A549 (cell line): Measurements from ENCODE around the gene SPTBN5. TPM values are rescaled to one million over a fixed set of nuclear protein-coding genes. Genes with fewer than 3 reads are reported as not detected.

Experiments
- ATAC-seq, 2 experiments: fragments of 200-7000 bp in 1 of 2; fragments of >200 bp in 1 of 2; cut with Nextera tagmentation in 1 of 2; cut with Tn5 transposase in 1 of 2; 3 replicates each; pipeline versions ENCODE4 v1.8.0 to v1.9.1; 2018 to 2020; ENCODE audit warnings: mild to moderate bottlenecking in 1 of 2, moderate library complexity in 1 of 2
- CTCF ChIA-PET: fragments of 300-600 bp; sonication (Branson Sonifier 250); formaldehyde crosslinking; extraction: SDS; loops from one replicate; lab custom pipeline; 2021; ENCODE audit warnings: antibody characterized with exemption, inconsistent platforms; lab: Yijun Ruan, JAX
- POLR2A ChIA-PET: fragments of 350-600 bp; formaldehyde crosslinking; extraction: SDS; loops from one replicate; lab custom pipeline; 2021; ENCODE audit warnings: antibody characterized with exemption, inconsistent platforms; lab: Yijun Ruan, JAX
- DNase-seq, 2 experiments: peaks; one replicate each; pipeline versions ENCODE4 v3.0.0 to v3.0.0-alpha.2; 2011 to 2016; ENCODE audit warnings: low read depth in 1 of 2, low spot score in 1 of 2
- FAIRE-seq: peaks from 2 replicates; lab custom pipeline; 2011; peaks lifted over from hg19 to GRCh38; lab: Jason Lieb, UNC
- H3K27ac ChIP-seq, 2 experiments: fragments of >200 bp; sonication (Bioruptor Twin); formaldehyde crosslinking; 3 replicates each; pipeline ENCODE4 v1.5.1; 2016 to 2017
- H3K4me1 ChIP-seq: fragments of >200 bp; sonication (Bioruptor Twin); formaldehyde crosslinking; 3 replicates; pipeline ENCODE4 v1.6.1; 2016
- H3K4me2 ChIP-seq: fragments of >200 bp; sonication (Bioruptor Twin); formaldehyde crosslinking; 3 replicates; pipeline ENCODE4 v1.6.1; 2016
- H3K4me3 ChIP-seq: fragments of >200 bp; sonication (Bioruptor Twin); formaldehyde crosslinking; 3 replicates; pipeline ENCODE4 v1.5.1; 2016
- H3K9me3 ChIP-seq: fragments of >200 bp; sonication (Bioruptor Twin); formaldehyde crosslinking; 3 replicates; pipeline ENCODE4 v1.6.1; 2016
- CBX2 ChIP-seq: fragments of 200-600 bp; sonication (generic); IDR thresholded peaks from 2 replicates; pipeline ENCODE4 v1.6.1; 2016; ENCODE audit warnings: low read depth, mild to moderate bottlenecking, borderline replicate concordance
- CEBPB ChIP-seq, 2 experiments: fragments of >200 bp in 1 of 2; sonication (Bioruptor Twin) in 1 of 2; formaldehyde crosslinking in 1 of 2; IDR thresholded peaks; 2 replicates each; pipeline ENCODE4 v1.6.1; 2012 to 2016
- CHD2 ChIP-seq: fragments of 150-350 bp; IDR thresholded peaks from 2 replicates; pipeline ENCODE4 v1.6.1; 2014; ENCODE audit warnings: low read length; ENCODE audit not compliant: partially characterized antibody
- CHD4 ChIP-seq: fragments of 200-600 bp; sonication (generic); IDR thresholded peaks from 2 replicates; pipeline ENCODE4 v1.6.1; 2016; ENCODE audit warnings: antibody characterized with exemption, mild to moderate bottlenecking, borderline replicate concordance
- FOSB ChIP-seq: fragments of 250-450 bp; sonication (Bioruptor Pico); IDR thresholded peaks from 2 replicates; pipeline ENCODE4 v1.5.0; 2020; ENCODE audit warnings: mild to moderate bottlenecking, moderate library complexity
- FOSL2 ChIP-seq, 2 experiments: fragments of 450-650 bp in 1 of 2; fragments of >200 bp in 1 of 2; sonication (Bioruptor Twin) in 1 of 2; formaldehyde crosslinking; IDR thresholded peaks; 2 replicates each; pipeline versions ENCODE4 v1.5.0 to v1.6.1; 2016 to 2020; ENCODE audit warnings: mild to moderate bottlenecking in 1 of 2, moderate library complexity in 1 of 2
- GATA3 ChIP-seq: IDR thresholded peaks from 2 replicates; pipeline ENCODE4 v1.6.1; 2012; ENCODE audit warnings: borderline replicate concordance
- HEYL ChIP-seq: fragments of 250-450 bp; sonication (Bioruptor Pico); IDR thresholded peaks from 2 replicates; pipeline ENCODE4 v1.8.0; 2021; ENCODE audit warnings: mild to moderate bottlenecking, moderate library complexity
- KDM5A ChIP-seq: fragments of 200-600 bp; sonication (generic); IDR thresholded peaks from 2 replicates; pipeline ENCODE4 v1.6.1; 2016; ENCODE audit warnings: antibody characterized with exemption, mild to moderate bottlenecking
- MAFK ChIP-seq: fragments of 450-650 bp; IDR thresholded peaks from 2 replicates; pipeline ENCODE4 v1.6.1; 2014; ENCODE audit not compliant: partially characterized antibody
- MAZ ChIP-seq: fragments of 150-350 bp; IDR thresholded peaks from 2 replicates; pipeline ENCODE4 v1.6.1; 2014; ENCODE audit warnings: antibody characterized with exemption, low read depth, low read length, borderline replicate concordance
- NPAS2 ChIP-seq: fragments of 250-450 bp; sonication (Bioruptor Pico); IDR thresholded peaks from 2 replicates; pipeline ENCODE4 v1.8.0; 2022; ENCODE audit warnings: mild to moderate bottlenecking, moderate library complexity, borderline replicate concordance
- PHF8 ChIP-seq: fragments of 200-600 bp; sonication (generic); IDR thresholded peaks from 2 replicates; pipeline ENCODE4 v1.6.1; 2016; ENCODE audit warnings: low read depth, mild to moderate bottlenecking, antibody characterized with exemption, moderate library complexity, borderline replicate concordance
- RARB ChIP-seq: fragments of 250-450 bp; sonication (Bioruptor Pico); IDR thresholded peaks from 2 replicates; pipeline ENCODE4 v1.8.0; 2021; ENCODE audit warnings: mild to moderate bottlenecking, moderate library complexity
- RNF2 ChIP-seq: fragments of 200-600 bp; sonication (generic); IDR thresholded peaks from 2 replicates; pipeline ENCODE4 v1.6.1; 2016; ENCODE audit warnings: low read depth, mild to moderate bottlenecking, antibody characterized with exemption, moderate library complexity, borderline replicate concordance
- TP53 ChIP-seq: fragments of 250-450 bp; sonication (Bioruptor Pico); IDR thresholded peaks from 2 replicates; pipeline ENCODE4 v1.5.0; 2021; ENCODE audit warnings: mild to moderate bottlenecking, moderate library complexity
- ZFP36 ChIP-seq: fragments of 450-650 bp; IDR thresholded peaks from 2 replicates; pipeline ENCODE4 v1.6.1; 2014; ENCODE audit warnings: borderline replicate concordance; ENCODE audit not compliant: partially characterized antibody
- WGBS: methylation state at CpG from one replicate; pipeline ENCODE4 v1.1.6; 2017; ENCODE audit errors: missing lambda C conversion rate; 5-methylcytosine and 5-hydroxymethylcytosine counted together
- polyA plus RNA-seq, 4 experiments: library from polyadenylated mRNA; depleted of rRNA in 3 of 4; stranded (reverse); fragments of >200 nt; fragmentation: RNase III in 1 of 4; extraction: RNeasy Plus Mini Kit Qiagen cat#74134 plus additional on column Dnase treatment in 1 of 4; gene quantifications; 2 replicates in 3 of 4; 3 replicates in 1 of 4; pipeline ENCODE4 v1.2.3, GENCODE V29; 2011 to 2017
- TF ChIP-seq, protein P1 (sequence below): fragments of >200 bp; sonication (Bioruptor Twin); formaldehyde crosslinking; IDR thresholded peaks from 3 replicates; pipeline ENCODE4 v1.6.1; 2016
- TF ChIP-seq, protein P2 (sequence below): IDR thresholded peaks from 2 replicates; pipeline ENCODE4 v1.6.1; 2012; ENCODE audit warnings: low read depth, borderline replicate concordance
- TF ChIP-seq, protein P3 (sequence below): fragments of 150-350 bp; IDR thresholded peaks from 2 replicates; pipeline ENCODE4 v1.6.1; 2014; ENCODE audit warnings: low read depth, mild to moderate bottlenecking, low read length

Gene SPTBN5
- polyA plus RNA-seq, 2 of the 4 experiments (the other 2 are of a cell fraction), result 0.05 to 0.17 TPM

DNA sequence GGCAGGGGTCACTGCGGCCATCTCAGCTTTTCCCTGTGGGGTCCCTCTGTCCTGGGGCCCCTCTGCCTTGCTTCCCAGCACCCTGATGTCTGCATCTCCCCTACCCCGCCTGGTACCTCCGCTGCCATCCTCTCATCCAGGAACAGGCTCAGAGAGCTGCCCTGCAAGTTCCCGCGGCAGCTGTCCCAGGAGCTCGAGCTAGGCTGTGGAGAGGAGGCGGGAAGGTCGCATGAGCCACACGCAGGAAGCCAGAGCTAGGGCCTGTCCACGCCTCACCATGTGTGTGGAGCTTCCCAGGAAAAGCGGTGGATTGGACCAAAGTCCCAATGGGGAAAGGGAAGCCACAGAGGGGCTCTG is 42.7 kb downstream of the SPTBN5 start (continued):
- TF ChIP-seq, protein P1, sequence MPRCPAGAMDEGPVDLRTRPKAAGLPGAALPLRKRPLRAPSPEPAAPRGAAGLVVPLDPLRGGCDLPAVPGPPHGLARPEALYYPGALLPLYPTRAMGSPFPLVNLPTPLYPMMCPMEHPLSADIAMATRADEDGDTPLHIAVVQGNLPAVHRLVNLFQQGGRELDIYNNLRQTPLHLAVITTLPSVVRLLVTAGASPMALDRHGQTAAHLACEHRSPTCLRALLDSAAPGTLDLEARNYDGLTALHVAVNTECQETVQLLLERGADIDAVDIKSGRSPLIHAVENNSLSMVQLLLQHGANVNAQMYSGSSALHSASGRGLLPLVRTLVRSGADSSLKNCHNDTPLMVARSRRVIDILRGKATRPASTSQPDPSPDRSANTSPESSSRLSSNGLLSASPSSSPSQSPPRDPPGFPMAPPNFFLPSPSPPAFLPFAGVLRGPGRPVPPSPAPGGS, result no peak
- TF ChIP-seq GATA3, result no peak
- no peak for TF ChIP-seq KDM5A
- TF ChIP-seq FOSB (CRISPR knock-in tag), result no peak
- TF ChIP-seq, protein P2, sequence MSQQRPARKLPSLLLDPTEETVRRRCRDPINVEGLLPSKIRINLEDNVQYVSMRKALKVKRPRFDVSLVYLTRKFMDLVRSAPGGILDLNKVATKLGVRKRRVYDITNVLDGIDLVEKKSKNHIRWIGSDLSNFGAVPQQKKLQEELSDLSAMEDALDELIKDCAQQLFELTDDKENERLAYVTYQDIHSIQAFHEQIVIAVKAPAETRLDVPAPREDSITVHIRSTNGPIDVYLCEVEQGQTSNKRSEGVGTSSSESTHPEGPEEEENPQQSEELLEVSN, result no peak
- TF ChIP-seq NPAS2 (CRISPR knock-in tag), result no peak

DNA sequence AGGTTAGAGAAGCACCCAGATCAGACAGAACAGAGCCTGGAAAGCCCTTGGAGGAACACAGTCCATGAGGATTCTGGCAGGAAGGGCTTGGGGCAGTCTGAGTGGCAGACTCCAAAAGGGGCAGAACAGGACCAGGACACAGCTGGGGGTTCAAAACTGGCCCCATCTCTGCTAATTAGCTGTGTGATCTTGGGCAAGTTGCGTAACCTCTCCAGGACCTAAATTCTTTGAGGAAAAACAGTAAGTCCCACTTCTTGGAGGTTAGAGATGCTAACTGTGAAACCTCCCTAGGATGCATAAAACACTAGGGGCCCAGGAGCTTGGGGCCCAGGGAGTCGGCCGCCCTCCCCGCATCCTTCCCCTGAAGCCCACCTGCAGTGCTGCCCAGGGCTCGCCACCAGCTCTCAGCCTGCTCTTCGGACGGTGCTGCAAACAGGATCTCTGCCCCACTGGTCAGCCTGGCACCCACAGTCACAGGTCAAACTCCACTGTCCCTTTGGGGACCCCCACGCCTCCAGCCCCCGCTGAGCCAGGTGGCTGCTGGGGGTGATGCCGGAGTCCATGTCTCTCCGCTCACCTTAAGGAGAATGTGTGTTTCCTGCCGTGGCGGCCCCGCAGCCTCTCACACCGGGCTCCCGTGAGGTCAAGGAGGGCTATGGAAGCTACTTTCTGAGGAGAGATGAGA is 43.2 kb downstream of the SPTBN5 start:
- TF ChIP-seq CEBPB (IDR thresholded peaks at IDR 0.05), result peak in 1 of 2 experiments; percentile 63; a peak in 2 of 4 replicates
- no peak for TF ChIP-seq TP53 (CRISPR knock-in tag)
- ATAC-seq (no peak), DNase-seq (no peak), FAIRE-seq (no peak)
- 96% methylated on average over 7 of the region's 16 CpGs for WGBS
- no peak overlapping the region for H3K4me3 ChIP-seq
- no peak overlapping the region for H3K27ac ChIP-seq
- no peaks in the 10 kb centered on the region for H3K4me1 ChIP-seq
- H3K9me3 ChIP-seq, result no peaks in the 10 kb centered on the region
- ChIA-PET POLR2A (no interaction called here), CTCF (interaction anchor here (0.5 to 1.7 kb wide), 4 partner anchors 15 to 608 kb away, joined by 3 to 5 read pairs (median 4); no protein-coding TSS in a partner anchor)
- H3K4me2 ChIP-seq, result no peak overlapping the region

DNA sequence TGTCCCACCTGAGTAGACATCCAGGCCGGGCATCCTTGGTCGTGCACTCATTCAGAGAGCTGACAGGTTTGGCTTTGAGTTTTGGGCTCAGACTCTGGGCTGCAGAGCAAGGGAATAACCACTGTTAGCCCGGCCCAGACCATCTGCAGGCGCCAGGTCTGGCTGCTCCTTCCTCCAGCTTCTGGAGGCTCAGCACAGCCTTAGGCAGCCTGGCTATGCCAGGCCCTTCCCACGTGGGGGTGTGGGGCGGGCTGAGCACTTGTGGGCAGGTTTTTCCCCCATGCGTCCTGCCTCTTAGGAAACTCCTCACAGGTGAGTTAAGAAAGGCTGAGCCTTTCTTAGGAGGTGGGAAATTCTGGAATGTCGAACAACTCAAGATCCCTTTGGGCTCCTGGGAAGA is 44.0 kb downstream of the SPTBN5 start:
- 54% methylated on average over 4 of the region's 8 CpGs for WGBS
- Histone ChIP-seq H3K4me1 (no peaks in the 10 kb centered on the region), H3K4me2 (no peak overlapping the region), H3K27ac (no peak overlapping the region), H3K9me3 (no peaks in the 10 kb centered on the region), H3K4me3 (no peak overlapping the region)
- ChIA-PET POLR2A (no interaction called here), CTCF (interaction anchor here (1.5 kb wide), 1 partner anchor 39 kb away, joined by 5 read pairs; no protein-coding TSS in a partner anchor)
- FAIRE-seq, result no peak
- no peak for DNase-seq
- no peak for TF ChIP-seq FOSL2 (IDR thresholded peaks at IDR 0.05)
- TF ChIP-seq FOSL2 (CRISPR knock-in tag; IDR thresholded peaks at IDR 0.05), result no peak
- no peak for TF ChIP-seq HEYL (CRISPR knock-in tag)
- no peak for TF ChIP-seq MAFK
- no peak for TF ChIP-seq RNF2
- TF ChIP-seq, protein P3, sequence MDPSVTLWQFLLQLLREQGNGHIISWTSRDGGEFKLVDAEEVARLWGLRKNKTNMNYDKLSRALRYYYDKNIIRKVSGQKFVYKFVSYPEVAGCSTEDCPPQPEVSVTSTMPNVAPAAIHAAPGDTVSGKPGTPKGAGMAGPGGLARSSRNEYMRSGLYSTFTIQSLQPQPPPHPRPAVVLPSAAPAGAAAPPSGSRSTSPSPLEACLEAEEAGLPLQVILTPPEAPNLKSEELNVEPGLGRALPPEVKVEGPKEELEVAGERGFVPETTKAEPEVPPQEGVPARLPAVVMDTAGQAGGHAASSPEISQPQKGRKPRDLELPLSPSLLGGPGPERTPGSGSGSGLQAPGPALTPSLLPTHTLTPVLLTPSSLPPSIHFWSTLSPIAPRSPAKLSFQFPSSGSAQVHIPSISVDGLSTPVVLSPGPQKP, result no peak
- TF ChIP-seq KDM5A, result no peak
- TF ChIP-seq CHD2, result no peak
- TF ChIP-seq MAZ, result no peak
- TF ChIP-seq CHD4, result no peak
- no peak for TF ChIP-seq ZFP36
- TF ChIP-seq CBX2, result no peak
- no peak; a peak in 1 of 6 replicates for ATAC-seq

DNA sequence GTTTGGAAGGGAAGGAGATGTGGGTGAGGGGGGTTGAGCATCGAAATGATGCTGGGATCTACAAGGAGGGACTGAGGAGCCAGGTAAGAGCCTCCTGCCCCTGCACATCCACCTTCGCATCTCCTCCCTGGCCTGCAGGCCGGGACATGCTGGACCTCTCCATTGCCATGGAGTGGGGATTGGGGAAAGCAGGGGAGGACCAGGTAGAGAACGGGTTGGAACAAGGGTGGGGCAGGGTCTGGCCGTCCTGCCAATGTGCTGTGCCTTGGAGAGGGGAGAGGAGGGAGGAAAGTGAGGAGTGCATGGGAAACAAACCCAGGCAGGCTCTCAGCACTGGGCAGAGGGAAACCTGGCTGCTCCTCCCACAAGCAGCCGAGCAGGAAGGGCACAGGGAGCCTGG is 44.6 kb downstream of the SPTBN5 start:
- Histone ChIP-seq H3K4me1 (no peaks in the 10 kb centered on the region), H3K9me3 (no peaks in the 10 kb centered on the region), H3K4me2 (no peak overlapping the region), H3K27ac (no peak overlapping the region), H3K4me3 (no peak overlapping the region)
- no peak for ATAC-seq
- DNase-seq, result no peak
- WGBS, result 80% methylated on average over 6 of the region's 6 CpGs
- ChIA-PET CTCF (no interaction called here), POLR2A (no interaction called here)
- TF ChIP-seq PHF8, result no peak
- no peak for TF ChIP-seq MAZ
- no peak for TF ChIP-seq RARB
- no peak for TF ChIP-seq CHD4
- no peak for FAIRE-seq
